Stomach (tissue), 9 donors: ENCODE results near the gene RHOT2. TPM values are rescaled to one million over a fixed set of nuclear protein-coding genes. Genes with fewer than 3 reads are reported as not detected.

Experiments
- DNase-seq, 2 donors: peaks; one replicate each; pipeline versions ENCODE4 v3.0.0 to v3.0.0-alpha.2; 2013 to 2019
- H3K27ac ChIP-seq, 5 donors: fragments of 200-600 bp in 4 of 5; sonication (generic) in 4 of 5; one replicate each; pipeline ENCODE4 v1.5.1; 2013 to 2019; ENCODE audit warnings: mild to moderate bottlenecking in 1 of 5, moderate library complexity in 1 of 5
- H3K27me3 ChIP-seq, 3 donors: fragments of 200-600 bp; sonication (generic); one replicate each; pipeline ENCODE4 v1.5.1; 2017 to 2019; ENCODE audit warnings: mixed run types in 1 of 3
- H3K36me3 ChIP-seq, 4 donors: fragments of 200-600 bp; sonication (generic); 1 replicate in 3 of 4; 2 replicates in 1 of 4; pipeline ENCODE4 v1.5.1; 2016 to 2019
- H3K4me1 ChIP-seq, 4 donors: fragments of 200-600 bp; sonication (generic); one replicate each; pipeline ENCODE4 v1.5.1; 2016 to 2019
- H3K4me3 ChIP-seq, 4 donors: fragments of 200-600 bp; sonication (generic) in 3 of 4; one replicate each; pipeline ENCODE4 v1.5.1; 2016 to 2019; ENCODE audit warnings: mild to moderate bottlenecking in 1 of 4
- H3K9me3 ChIP-seq, 4 donors: fragments of 200-600 bp; sonication (generic); one replicate each; pipeline ENCODE4 v1.5.1; 2016 to 2019
- EP300 ChIP-seq: sonication (generic); formaldehyde crosslinking; IDR thresholded peaks from one replicate; pipeline ENCODE4 v1.6.1; 2017; ENCODE audit warnings: antibody characterized with exemption
- POLR2A ChIP-seq, 4 donors: fragments of 450-650 bp; IDR thresholded peaks; one replicate each; pipeline ENCODE4 v1.6.1; 2016; ENCODE audit warnings: antibody characterized with exemption in 4 of 4, control low read depth in 2 of 4, mild to moderate bottlenecking in 1 of 4, moderate library complexity in 1 of 4
- POLR2AphosphoS5 ChIP-seq, 3 donors: sonication (generic); formaldehyde crosslinking; IDR thresholded peaks; one replicate each; pipeline ENCODE4 v1.6.1; 2016; ENCODE audit warnings: antibody characterized with exemption in 3 of 3
- WGBS, 5 donors: extraction: QIAGEN DNeasy Blood & Tissue Kit in 3 of 5; methylation state at CpG; one replicate each; pipeline versions ENCODE4 v1.1.5 to v1.1.7; 2013 to 2018; 5-methylcytosine and 5-hydroxymethylcytosine counted together
- intact Hi-C: fragments of 100-400 bp; cut with DNase I; formaldehyde crosslinking; loops from one replicate; pipeline ENCODE4 v1.15.1; 2023; ENCODE audit warnings: low total_unique reads
- polyA plus RNA-seq, 3 donors: library from polyadenylated mRNA; stranded (reverse); fragments of 200-250 nt; gene quantifications; one replicate each; pipeline ENCODE4 v1.2.3, GENCODE V29; 2013
- total RNA-seq, 5 donors: library from RNA; depleted of rRNA; stranded (reverse); fragments of >200 nt; gene quantifications; one replicate each; pipeline versions ENCODE4 v1.1.0 to v1.2.3, GENCODE V29; 2014 to 2016
- TF ChIP-seq, protein P1 (sequence below), 7 experiments: fragments of 450-650 bp in 4 of 7; fragments of 200-600 bp in 3 of 7; sonication (generic) in 3 of 7; IDR thresholded peaks; one replicate each; pipeline ENCODE4 v1.5.1; 2016 to 2019; ENCODE audit warnings: antibody characterized with exemption in 7 of 7, control low read depth in 2 of 7, mild to moderate bottlenecking in 1 of 7
- donor health status: healthy with polysubstance abuse.
- donor health status: Bipolar disorder and iron deficiency.
- donor health status: healthy.

RHOT2 gene
- total and polyA plus RNA-seq, 8 donors, result 41.5 to 574 (median 117) TPM

DNA sequence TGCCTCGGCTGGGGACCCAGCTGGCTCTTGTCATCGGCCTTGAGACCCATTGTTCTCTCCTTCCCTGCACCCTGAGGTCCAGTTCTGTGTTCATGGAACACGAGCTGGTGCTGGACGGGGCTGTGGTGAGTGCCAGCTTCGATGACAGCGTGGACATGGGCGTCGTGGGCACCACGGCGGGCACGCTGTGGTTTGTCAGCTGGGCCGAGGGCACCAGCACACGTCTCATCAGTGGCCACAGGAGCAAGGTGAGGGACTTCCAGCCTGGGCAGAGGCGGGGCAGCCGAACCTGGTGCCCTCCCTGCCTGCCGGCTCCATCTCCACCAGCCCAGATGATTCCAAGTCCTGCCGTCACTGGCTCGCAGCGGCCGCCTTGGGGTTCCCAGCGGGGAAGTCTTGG is 5.3 kb upstream of the RHOT2 start:
- WGBS, 5 donors, result 91 to 97% (median 96%) methylated on average over 18 to 21 of the region's 21 CpGs
- peaks cover 0 to 20% (median 14%) of the 10 kb centered on the region in 4 donors for H3K36me3 ChIP-seq

DNA sequence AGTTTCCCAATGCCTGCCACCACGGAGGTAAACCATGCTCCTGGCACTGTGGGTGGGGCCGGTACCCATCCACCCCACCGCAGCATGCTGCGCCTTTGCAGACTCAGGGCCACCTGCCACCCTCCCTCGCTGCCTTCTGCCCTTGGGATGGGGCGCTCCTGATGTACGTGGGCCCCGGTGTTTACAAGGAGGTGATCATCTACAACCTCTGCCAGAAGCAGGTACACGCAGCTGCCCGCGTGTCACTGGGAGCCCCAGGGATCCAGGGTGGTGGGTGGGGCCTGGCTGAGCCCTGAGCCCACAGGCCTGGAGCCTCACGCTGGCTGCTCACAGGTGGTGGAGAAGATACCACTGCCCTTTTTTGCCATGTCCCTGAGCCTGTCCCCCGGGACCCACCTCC is 1.4 kb upstream of the RHOT2 start:
- Histone ChIP-seq H3K4me3 (no peak overlapping the region), H3K9me3 (no peaks in the 10 kb centered on the region), H3K36me3 (peaks cover 20 to 25% (median 24%) of the 10 kb centered on the region in 4 donors), H3K27me3 (no peaks in the 10 kb centered on the region), H3K27ac (no peak overlapping the region), H3K4me1 (peaks cover 22 to 34% (median 28%) of the 10 kb centered on the region in 4 donors)
- intact Hi-C loops, result no loop called here
- no peak for DNase-seq
- 86 to 92% (median 88%) methylated on average over 8 to 13 of the region's 13 CpGs for WGBS, 5 donors
- TF ChIP-seq EP300 (no peak), POLR2AphosphoS5 (IDR thresholded peaks at IDR 0.05) (no peak), POLR2A (IDR thresholded peaks at IDR 0.05) (no peak)
- TF ChIP-seq, protein P1, sequence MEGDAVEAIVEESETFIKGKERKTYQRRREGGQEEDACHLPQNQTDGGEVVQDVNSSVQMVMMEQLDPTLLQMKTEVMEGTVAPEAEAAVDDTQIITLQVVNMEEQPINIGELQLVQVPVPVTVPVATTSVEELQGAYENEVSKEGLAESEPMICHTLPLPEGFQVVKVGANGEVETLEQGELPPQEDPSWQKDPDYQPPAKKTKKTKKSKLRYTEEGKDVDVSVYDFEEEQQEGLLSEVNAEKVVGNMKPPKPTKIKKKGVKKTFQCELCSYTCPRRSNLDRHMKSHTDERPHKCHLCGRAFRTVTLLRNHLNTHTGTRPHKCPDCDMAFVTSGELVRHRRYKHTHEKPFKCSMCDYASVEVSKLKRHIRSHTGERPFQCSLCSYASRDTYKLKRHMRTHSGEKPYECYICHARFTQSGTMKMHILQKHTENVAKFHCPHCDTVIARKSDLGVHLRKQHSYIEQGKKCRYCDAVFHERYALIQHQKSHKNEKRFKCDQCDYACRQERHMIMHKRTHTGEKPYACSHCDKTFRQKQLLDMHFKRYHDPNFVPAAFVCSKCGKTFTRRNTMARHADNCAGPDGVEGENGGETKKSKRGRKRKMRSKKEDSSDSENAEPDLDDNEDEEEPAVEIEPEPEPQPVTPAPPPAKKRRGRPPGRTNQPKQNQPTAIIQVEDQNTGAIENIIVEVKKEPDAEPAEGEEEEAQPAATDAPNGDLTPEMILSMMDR (IDR thresholded peaks at IDR 0.05), result no peak

More for the DNA sequence above, 5.3 kb upstream of the RHOT2 start:
- Histone ChIP-seq H3K4me3 (no peak overlapping the region), H3K4me1 (peaks cover 20 to 33% (median 25%) of the 10 kb centered on the region in 4 donors), H3K9me3 (no peaks in the 10 kb centered on the region), H3K27ac (no peak overlapping the region), H3K27me3 (no peaks in the 10 kb centered on the region)
- intact Hi-C loops, result no loop called here
- no peak for DNase-seq
- TF ChIP-seq POLR2AphosphoS5 (IDR thresholded peaks at IDR 0.05) (no peak), POLR2A (IDR thresholded peaks at IDR 0.05) (no peak), EP300 (no peak)
- TF ChIP-seq, protein P1 (IDR thresholded peaks at IDR 0.05), result no peak

DNA sequence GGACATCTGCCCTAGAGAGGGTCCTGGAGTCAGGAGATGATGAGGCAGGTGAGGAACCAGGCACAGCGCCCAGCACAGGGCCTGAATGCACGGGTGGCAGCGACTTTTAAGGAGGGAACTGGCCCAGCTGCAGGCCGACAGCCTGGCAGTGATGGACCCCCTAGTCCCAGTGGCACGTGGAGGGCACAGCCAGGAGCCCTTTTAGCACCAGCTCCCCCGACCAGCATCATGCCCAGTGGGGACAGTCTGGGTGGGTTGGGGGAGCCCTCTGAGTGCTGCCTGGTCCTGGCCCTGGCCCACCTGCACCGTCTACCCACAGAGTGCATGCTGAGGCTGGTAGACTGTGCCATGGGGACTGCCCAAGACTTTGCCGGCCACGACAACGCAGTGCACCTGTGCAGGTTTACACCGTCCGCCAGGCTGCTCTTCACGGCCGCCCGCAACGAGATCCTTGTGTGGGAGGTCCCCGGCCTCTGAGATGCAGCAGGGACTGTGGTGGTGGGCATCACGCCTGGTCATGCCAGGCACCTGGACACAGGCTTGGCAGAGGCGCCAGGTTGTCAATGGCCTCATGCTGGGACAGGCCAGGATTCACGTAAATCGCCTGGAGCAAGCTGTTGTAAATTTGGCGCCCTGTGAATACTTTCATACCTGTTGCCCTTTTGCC is 686 bp upstream of the RHOT2 start:
- H3K36me3 ChIP-seq, result peaks cover 27 to 31% (median 31%) of the 10 kb centered on the region in 4 donors
- DNase-seq, result no peak
- no peak for TF ChIP-seq POLR2A (IDR thresholded peaks at IDR 0.05)
- TF ChIP-seq EP300, result no peak
- TF ChIP-seq, protein P1 (IDR thresholded peaks at IDR 0.05), result no peak
- TF ChIP-seq POLR2AphosphoS5 (IDR thresholded peaks at IDR 0.05), result no peak
- 84 to 87% (median 86%) methylated on average over 12 to 22 of the region's 22 CpGs for WGBS, 5 donors
- H3K27me3 ChIP-seq, result no peaks in the 10 kb centered on the region
- H3K4me3 ChIP-seq, result peak overlapping the region in 3 of 4 donors; percentile 91 to 98 (median 93)
- intact Hi-C loops, result no loop called here
- no peaks in the 10 kb centered on the region for H3K9me3 ChIP-seq
- H3K4me1 ChIP-seq, result peaks cover 21 to 30% (median 25%) of the 10 kb centered on the region in 4 donors
- H3K27ac ChIP-seq, result peak overlapping the region; percentile 37 to 93 (median 87)

DNA sequence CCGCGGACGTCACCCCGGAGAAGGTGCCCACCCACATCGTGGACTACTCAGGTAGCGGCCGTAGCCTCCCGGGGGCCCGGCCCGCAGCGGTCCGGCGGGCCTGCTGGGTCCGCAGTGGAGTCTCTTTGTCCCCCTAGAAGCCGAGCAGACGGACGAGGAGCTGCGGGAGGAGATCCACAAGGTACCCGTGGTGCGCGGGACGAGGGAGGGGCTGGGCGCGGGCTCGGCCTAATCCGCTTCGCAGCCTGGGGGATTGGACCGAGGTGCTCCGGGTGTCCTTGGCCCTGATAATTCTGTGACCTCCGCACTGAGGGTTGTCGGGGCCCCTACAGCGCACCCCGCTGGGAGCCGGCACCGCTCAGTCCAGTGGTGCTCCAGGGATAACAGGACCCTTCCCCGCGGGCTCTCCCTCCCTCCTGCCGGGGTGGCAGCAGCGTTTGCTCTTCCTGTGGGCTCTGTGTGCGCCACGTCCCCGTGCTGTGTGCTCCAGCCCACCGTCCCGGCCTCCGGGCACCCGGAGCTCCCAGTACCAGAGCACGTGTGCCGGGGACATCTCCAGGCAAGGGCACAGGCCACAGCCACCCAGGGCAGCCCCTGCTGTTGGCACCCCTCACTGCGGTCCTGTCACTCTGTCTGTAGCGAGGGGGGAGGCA is 713 bp downstream of the RHOT2 start:
- no peak for DNase-seq
- Histone ChIP-seq H3K27ac (peak overlapping the region; percentile 86 to 93 (median 88)), H3K4me1 (peaks cover 21 to 30% (median 25%) of the 10 kb centered on the region in 4 donors), H3K36me3 (peaks cover 41 to 45% (median 45%) of the 10 kb centered on the region in 4 donors), H3K9me3 (no peaks in the 10 kb centered on the region), H3K27me3 (no peaks in the 10 kb centered on the region), H3K4me3 (peak overlapping the region; percentile 82 to 98 (median 92))
- 3 to 8% (median 5%) methylated on average over 36 to 50 of the region's 50 CpGs for WGBS, 5 donors
- no peak for TF ChIP-seq EP300
- no peak for TF ChIP-seq POLR2AphosphoS5 (IDR thresholded peaks at IDR 0.05)
- TF ChIP-seq POLR2A (IDR thresholded peaks at IDR 0.05), result no peak
- TF ChIP-seq, protein P1 (IDR thresholded peaks at IDR 0.05), result no peak
- intact Hi-C loops, result no loop called here
